GM23338 (cell line): ENCODE data around the gene KLF11. TPM values are rescaled to one million over a fixed set of nuclear protein-coding genes. Genes with fewer than 3 reads are reported as not detected.

Experiments used
- ATAC-seq: fragments of 200-7000 bp; cut with Tn5 transposase; 3 replicates; pipeline ENCODE4 v1.9.1; 2020
- DNase-seq: peaks from one replicate; pipeline ENCODE4 v3.0.0-alpha.2; 2015; ENCODE audit warnings: low spot score
- H2AFZ ChIP-seq: fragments of 200-600 bp; sonication (generic); 2 replicates; pipeline ENCODE4 v1.8.0; 2016; ENCODE audit warnings: antibody characterized with exemption, mild to moderate bottlenecking, moderate library complexity
- H3F3A ChIP-seq: fragments of 200-600 bp; sonication (generic); replicated peaks from 2 replicates; pipeline ENCODE4 v1.8.0; 2017; ENCODE audit warnings: antibody characterized with exemption, mixed run types, low read depth
- H3K27ac ChIP-seq: fragments of 200-600 bp; sonication (generic); 2 replicates; pipeline ENCODE4 v1.6.1; 2016; ENCODE audit warnings: low read depth
- H3K27me3 ChIP-seq: fragments of 200-600 bp; sonication (generic); 2 replicates; pipeline ENCODE4 v1.8.0; 2016; ENCODE audit warnings: mild to moderate bottlenecking, mixed run types, moderate library complexity; ENCODE audit not compliant: insufficient read depth
- H3K36me3 ChIP-seq: fragments of 200-600 bp; sonication (generic); 2 replicates; pipeline ENCODE4 v1.8.0; 2016; ENCODE audit warnings: mild to moderate bottlenecking; ENCODE audit not compliant: insufficient read depth
- H3K4me1 ChIP-seq: fragments of 200-600 bp; sonication (generic); 2 replicates; pipeline ENCODE4 v1.8.0; 2016; ENCODE audit warnings: mild to moderate bottlenecking, moderate library complexity; ENCODE audit not compliant: insufficient read depth
- H3K4me2 ChIP-seq: fragments of 200-600 bp; sonication (generic); 2 replicates; pipeline ENCODE4 v1.7.1; 2017; ENCODE audit warnings: mixed run types
- H3K4me3 ChIP-seq: fragments of 200-600 bp; sonication (generic); 2 replicates; pipeline ENCODE4 v1.6.1; 2016; ENCODE audit warnings: mixed run types
- H3K79me2 ChIP-seq: fragments of 200-600 bp; sonication (generic); replicated peaks from 2 replicates; pipeline ENCODE4 v1.8.0; 2017; ENCODE audit warnings: mild to moderate bottlenecking; ENCODE audit not compliant: insufficient read depth
- H3K9me2 ChIP-seq: fragments of 200-600 bp; sonication (generic); 2 replicates; pipeline ENCODE4 v1.8.0; 2017; ENCODE audit not compliant: insufficient read depth
- H4K20me1 ChIP-seq: fragments of 200-600 bp; sonication (generic); replicated peaks from 2 replicates; pipeline ENCODE4 v1.8.0; 2017; ENCODE audit warnings: mild to moderate bottlenecking; ENCODE audit not compliant: insufficient read depth
- H3K27ac Mint-ChIP-seq: 2 replicates; pipeline ENCODE4 v1.8.0; 2020; ENCODE audit warnings: inconsistent platforms, mild to moderate bottlenecking, moderate library complexity, mixed read lengths
- H3K27me3 Mint-ChIP-seq: 3 replicates; pipeline ENCODE4 v1.8.0; 2022; ENCODE audit warnings: low read depth, mild to moderate bottlenecking, moderate library complexity, mixed read lengths, inconsistent platforms; ENCODE audit not compliant: insufficient read depth, poor library complexity
- H3K36me3 Mint-ChIP-seq: 3 replicates; pipeline ENCODE4 v1.8.0; 2021; ENCODE audit warnings: low read depth, mild to moderate bottlenecking, inconsistent platforms, moderate library complexity, mixed read lengths
- H3K4me1 Mint-ChIP-seq: 3 replicates; pipeline ENCODE4 v1.8.0; 2020; ENCODE audit warnings: mild to moderate bottlenecking, inconsistent platforms, mixed read lengths
- H3K4me3 Mint-ChIP-seq: 3 replicates; pipeline ENCODE4 v1.8.0; 2021; ENCODE audit warnings: moderate library complexity, mild to moderate bottlenecking, inconsistent platforms, mixed read lengths
- H3K9me3 Mint-ChIP-seq: 3 replicates; pipeline ENCODE4 v1.8.0; 2020; ENCODE audit warnings: moderate library complexity, mild to moderate bottlenecking, inconsistent platforms, mixed read lengths
- CREB1 ChIP-seq: fragments of 250-450 bp; sonication (Bioruptor Pico); IDR thresholded peaks from 2 replicates; pipeline ENCODE4 v1.5.0; 2020; ENCODE audit warnings: low read depth, mild to moderate bottlenecking, moderate library complexity
- ETS1 ChIP-seq: IDR thresholded peaks from 2 replicates; pipeline ENCODE4 v1.6.1; 2016; ENCODE audit warnings: antibody characterized with exemption
- EZH2 ChIP-seq: fragments of 200-600 bp; sonication (generic); IDR thresholded peaks from one replicate; pipeline ENCODE4 v1.8.0; 2017; ENCODE audit warnings: antibody characterized with exemption, mild to moderate bottlenecking, low read depth; ENCODE audit not compliant: unreplicated experiment
- EZH2phosphoT487 ChIP-seq: fragments of 200-600 bp; sonication (generic); IDR thresholded peaks from one replicate; pipeline ENCODE4 v1.8.1; 2018; ENCODE audit warnings: antibody characterized with exemption; ENCODE audit not compliant: unreplicated experiment
- NANOG ChIP-seq: IDR thresholded peaks from 2 replicates; pipeline ENCODE4 v1.6.1; 2016; ENCODE audit warnings: antibody characterized with exemption, borderline replicate concordance
- POLR2AphosphoS5 ChIP-seq: IDR thresholded peaks from 2 replicates; pipeline ENCODE4 v1.6.1; 2016; ENCODE audit warnings: antibody characterized with exemption, low read depth
- STAT1 ChIP-seq: IDR thresholded peaks from one replicate; pipeline ENCODE4 v1.6.1; 2016; ENCODE audit warnings: antibody characterized with exemption; ENCODE audit not compliant: unreplicated experiment
- ZNF114 ChIP-seq: fragments of 250-450 bp; sonication (Bioruptor Pico); IDR thresholded peaks from 2 replicates; pipeline ENCODE4 v1.5.0; 2020; ENCODE audit warnings: mild to moderate bottlenecking, moderate library complexity
- polyA plus RNA-seq: library from polyadenylated mRNA; unstranded; fragments of >200 nt; fragmentation: Nextera tagmentation; extraction: Ambion mirVana; gene quantifications from 2 replicates; pipeline ENCODE4 v1.2.1, GENCODE V29; 2016
- total RNA-seq: library from RNA; depleted of rRNA; stranded (reverse); fragments of >200 nt; shearing (Covaris generic); gene quantifications from 2 replicates; pipeline ENCODE4 v1.2.3, GENCODE V29; 2014
- TF ChIP-seq, protein P1 (sequence below), 2 experiments: fragments of 200-600 bp in 1 of 2; sonication (generic) in 1 of 2; conservative IDR thresholded peaks; 2 replicates each; pipeline versions ENCODE4 v1.5.1 to v1.6.1; 2016 to 2017; ENCODE audit warnings: antibody characterized with exemption in 2 of 2, low read depth in 2 of 2, mild to moderate bottlenecking in 2 of 2, moderate library complexity in 1 of 2

KLF11 gene
- total and polyA plus RNA-seq, 2 experiments from 2014 or later, result 1.4 to 5.6 TPM

DNA sequence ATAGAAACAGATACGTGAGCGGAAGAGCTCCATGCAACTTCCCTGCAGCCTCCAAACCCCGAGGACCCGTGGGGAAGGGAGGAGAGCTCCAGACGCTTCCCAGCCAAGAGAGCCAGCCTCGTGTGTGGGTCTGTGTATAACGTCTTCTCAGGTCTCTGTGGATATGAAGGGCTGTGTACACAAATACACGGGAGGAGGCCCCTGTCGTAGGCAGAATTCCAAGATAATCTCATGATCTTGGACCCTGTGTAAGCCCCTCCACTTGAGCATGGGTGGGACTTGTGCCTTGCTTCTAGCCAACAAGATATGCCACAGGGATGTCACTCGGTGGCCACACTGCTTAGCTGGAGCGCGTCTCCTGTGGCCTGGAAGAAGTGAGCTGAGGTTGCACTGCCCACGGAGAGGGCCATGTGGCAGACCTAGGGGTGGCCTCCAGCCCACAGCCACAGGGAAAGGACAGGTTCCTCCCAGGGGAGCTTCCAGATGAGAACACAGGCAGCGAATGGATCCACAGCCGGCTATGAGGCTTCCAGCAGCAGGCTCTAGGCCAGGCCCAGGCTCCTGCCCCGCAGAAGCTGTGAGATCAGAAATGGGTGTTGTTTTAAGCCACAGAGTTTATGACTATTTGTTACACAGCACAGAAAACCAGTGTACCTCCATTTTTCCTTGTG lies 15.6 kb upstream of the KLF11 start (continued):
- TF ChIP-seq EZH2phosphoT487 (no peak), EZH2 (no peak), POLR2AphosphoS5 (no peak), ZNF114 (CRISPR knock-in tag) (no peak), CREB1 (CRISPR knock-in tag) (no peak), NANOG (no peak)

DNA sequence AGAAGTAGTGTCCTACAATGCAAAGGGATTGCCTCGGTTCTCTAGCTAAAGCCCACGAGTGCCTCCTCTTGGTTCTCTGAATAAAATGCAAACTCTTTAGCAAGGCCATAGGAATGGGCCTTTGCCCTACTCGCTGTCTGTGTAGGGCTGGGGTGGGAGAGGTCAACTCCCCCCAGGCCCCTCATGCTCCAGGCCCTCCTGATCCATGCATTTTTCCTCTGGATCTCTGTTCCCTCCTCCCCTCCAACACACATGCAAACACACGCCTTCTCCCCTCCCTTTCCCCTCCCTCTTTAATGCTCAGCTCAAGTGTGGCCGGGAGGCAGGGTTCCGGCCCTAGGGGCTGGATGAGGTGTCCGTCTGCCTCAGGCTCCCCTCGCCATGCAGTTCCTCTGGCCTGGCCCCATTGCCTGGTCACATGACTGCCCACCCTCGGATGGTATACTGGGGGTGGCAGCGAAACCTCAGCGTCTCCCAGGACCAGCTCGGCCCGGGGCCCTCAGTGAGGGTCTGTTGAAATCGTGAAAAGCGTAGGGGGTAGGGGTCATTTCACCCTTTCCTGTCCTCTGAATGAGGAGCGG lies 14.9 kb upstream of the KLF11 start:
- ATAC-seq, result peak; percentile 35
- no peak overlapping the region for H3K27ac ChIP-seq
- no peaks in the 10 kb centered on the region for H3K9me3 Mint-ChIP-seq

DNA sequence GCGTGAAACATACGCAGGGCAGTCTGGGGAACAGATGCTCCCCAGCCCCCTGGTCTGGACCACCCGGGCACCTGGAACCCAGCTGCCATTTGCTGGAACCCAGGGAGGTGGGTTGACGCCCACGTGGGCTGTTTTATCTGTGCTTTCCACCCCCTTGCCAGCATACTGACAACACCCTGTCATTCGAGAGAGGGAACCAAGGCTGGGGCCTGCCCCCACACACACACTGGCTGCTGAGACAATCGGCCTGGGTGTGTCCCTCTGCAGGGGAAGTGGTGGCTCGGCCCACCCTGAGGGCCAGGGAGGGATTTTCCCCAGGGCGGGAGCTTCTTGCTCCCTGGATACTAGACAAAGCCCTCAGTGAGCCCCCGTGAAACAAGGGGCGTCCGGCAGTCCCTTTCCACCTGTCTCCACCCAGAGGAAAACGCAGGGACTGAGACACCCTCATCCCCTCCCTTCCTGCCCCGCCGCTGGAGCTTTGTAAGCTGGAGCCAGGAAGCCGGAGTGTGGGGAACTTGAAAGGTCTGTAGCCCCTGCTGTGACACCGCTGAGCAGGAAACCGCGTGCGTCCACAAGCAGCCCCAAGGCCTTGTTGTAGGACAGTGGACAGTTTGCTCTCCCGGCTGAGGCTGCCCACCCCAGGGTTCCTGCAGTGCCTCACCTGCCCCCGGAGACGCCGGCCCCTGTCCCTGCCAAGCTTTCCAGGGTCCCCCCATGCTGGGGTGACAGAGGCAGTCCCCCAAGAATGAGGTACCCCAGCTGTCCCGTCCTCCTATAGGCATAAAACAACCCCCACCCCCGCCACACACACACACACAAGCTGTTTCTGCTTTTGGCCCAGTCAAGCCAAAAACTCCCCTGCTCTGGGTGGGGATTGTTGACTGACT lies 14.1 kb upstream of the KLF11 start:
- H3K4me2 ChIP-seq, result peak overlapping the region; percentile 66
- no peaks in the 10 kb centered on the region for H3K27me3 ChIP-seq
- ATAC-seq, result peak; percentile 80
- H3K4me1 ChIP-seq, result peaks cover 17% of the 10 kb centered on the region
- no peaks in the 10 kb centered on the region for H3K79me2 ChIP-seq
- H3F3A ChIP-seq, result no peaks in the 10 kb centered on the region
- no peak overlapping the region for H3K27ac ChIP-seq
- Mint-ChIP-seq H3K27me3 (peaks cover 7% of the 10 kb centered on the region), H3K9me3 (no peaks in the 10 kb centered on the region), H3K4me3 (no peak overlapping the region; the same call in 2 of the 3 replicates), H3K27ac (no peak overlapping the region), H3K36me3 (no peaks in the 10 kb centered on the region), H3K4me1 (peaks cover 16% of the 10 kb centered on the region)
- peak overlapping the region; percentile 92 for H2AFZ ChIP-seq
- H4K20me1 ChIP-seq, result no peaks in the 10 kb centered on the region
- no peaks in the 10 kb centered on the region for H3K36me3 ChIP-seq
- H3K9me2 ChIP-seq, result no peaks in the 10 kb centered on the region
- DNase-seq, result peak; percentile 72
- no peak overlapping the region for H3K4me3 ChIP-seq
- TF ChIP-seq, protein P1, sequence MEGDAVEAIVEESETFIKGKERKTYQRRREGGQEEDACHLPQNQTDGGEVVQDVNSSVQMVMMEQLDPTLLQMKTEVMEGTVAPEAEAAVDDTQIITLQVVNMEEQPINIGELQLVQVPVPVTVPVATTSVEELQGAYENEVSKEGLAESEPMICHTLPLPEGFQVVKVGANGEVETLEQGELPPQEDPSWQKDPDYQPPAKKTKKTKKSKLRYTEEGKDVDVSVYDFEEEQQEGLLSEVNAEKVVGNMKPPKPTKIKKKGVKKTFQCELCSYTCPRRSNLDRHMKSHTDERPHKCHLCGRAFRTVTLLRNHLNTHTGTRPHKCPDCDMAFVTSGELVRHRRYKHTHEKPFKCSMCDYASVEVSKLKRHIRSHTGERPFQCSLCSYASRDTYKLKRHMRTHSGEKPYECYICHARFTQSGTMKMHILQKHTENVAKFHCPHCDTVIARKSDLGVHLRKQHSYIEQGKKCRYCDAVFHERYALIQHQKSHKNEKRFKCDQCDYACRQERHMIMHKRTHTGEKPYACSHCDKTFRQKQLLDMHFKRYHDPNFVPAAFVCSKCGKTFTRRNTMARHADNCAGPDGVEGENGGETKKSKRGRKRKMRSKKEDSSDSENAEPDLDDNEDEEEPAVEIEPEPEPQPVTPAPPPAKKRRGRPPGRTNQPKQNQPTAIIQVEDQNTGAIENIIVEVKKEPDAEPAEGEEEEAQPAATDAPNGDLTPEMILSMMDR (conservative IDR thresholded peaks at IDR 0.05; ENCODE audit: low read depth in 2 of 2), result peak in 1 of 2 experiments; percentile 21; a peak in 1 of 4 replicates
- TF ChIP-seq ETS1, result no peak
- TF ChIP-seq STAT1, result no peak
- no peak for TF ChIP-seq EZH2phosphoT487

More for the DNA sequence above, 14.9 kb upstream of the KLF11 start:
- Mint-ChIP-seq H3K36me3 (no peaks in the 10 kb centered on the region), H3K4me3 (no peak overlapping the region), H3K4me1 (peaks cover 16% of the 10 kb centered on the region), H3K27me3 (peaks cover 7% of the 10 kb centered on the region), H3K27ac (no peak overlapping the region)
- no peaks in the 10 kb centered on the region for H3K27me3 ChIP-seq
- H2AFZ ChIP-seq, result peak overlapping the region; percentile 92
- no peaks in the 10 kb centered on the region for H4K20me1 ChIP-seq
- no peaks in the 10 kb centered on the region for H3K79me2 ChIP-seq
- H3K4me2 ChIP-seq, result peak overlapping the region; percentile 66; the same call in 1 of the 2 replicates
- H3K4me3 ChIP-seq, result no peak overlapping the region
- TF ChIP-seq, protein P1 (conservative IDR thresholded peaks at IDR 0.05; ENCODE audit: low read depth in 2 of 2), result peak in 1 of 2 experiments; percentile 58; a peak in 2 of 4 replicates
- no peak for TF ChIP-seq NANOG
- H3K36me3 ChIP-seq, result no peaks in the 10 kb centered on the region
- H3F3A ChIP-seq, result no peaks in the 10 kb centered on the region
- DNase-seq, result peak; percentile 42
- peaks cover 17% of the 10 kb centered on the region for H3K4me1 ChIP-seq
- no peaks in the 10 kb centered on the region for H3K9me2 ChIP-seq
